HG02840 (cell line): ENCODE data around the gene MYH9.
"Not testable (repeated sequence)": the region's sequence is repeated elsewhere in the genome, so short reads cannot be mapped to it uniquely, and the experiment has no call there.

ENCODE experiments used
- ATAC-seq: cut with Tn5 transposase; IDR thresholded peaks from one replicate; pipeline ENCODE4 v1.9.1; 2021; ENCODE audit warnings: mild to moderate bottlenecking, moderate library complexity, moderate number of reproducible peaks; ENCODE audit not compliant: unreplicated experiment, low FRiP score

The MYH9 gene

GRCh38 chr22:36282328-36282831 lies 105.4 kb downstream of the MYH9 start:
- no peak for ATAC-seq

GRCh38 chr22:36281781-36282327 lies 105.9 kb downstream of the MYH9 start:
- no peak for ATAC-seq

GRCh38 chr22:36280379-36280778 lies 107.4 kb downstream of the MYH9 start:
- ATAC-seq, result no peak

- no peak for ATAC-seq
Measured at GRCh38 chr22:36279219-36279666, 108.5 kb downstream of the MYH9 start.

GRCh38 chr22:36277482-36278291 lies 110.1 kb downstream of the MYH9 start:
- ATAC-seq, result no peak

GRCh38 chr22:36274531-36274930 lies 113.2 kb downstream of the MYH9 start:
- no peak for ATAC-seq

- ATAC-seq, result not testable (repeated sequence)
Measured at GRCh38 chr22:36271951-36272350, 115.8 kb downstream of the MYH9 start.

GRCh38 chr22:36271231-36271630 lies 116.5 kb downstream of the MYH9 start:
- not testable (repeated sequence) for ATAC-seq

GRCh38 chr22:36267896-36268485 lies 119.8 kb downstream of the MYH9 start:
- no peak for ATAC-seq

- no peak for ATAC-seq
Measured at GRCh38 chr22:36267058-36267457, 120.7 kb downstream of the MYH9 start.

GRCh38 chr22:36263886-36264664 lies 123.7 kb downstream of the MYH9 start:
- not testable (repeated sequence) for ATAC-seq

- not testable (repeated sequence) for ATAC-seq
Measured at GRCh38 chr22:36263216-36263673, 124.5 kb downstream of the MYH9 start.

GRCh38 chr22:36262307-36262706 lies 125.5 kb downstream of the MYH9 start:
- not testable (repeated sequence) for ATAC-seq

- not testable (repeated sequence) for ATAC-seq
Measured at GRCh38 chr22:36261675-36262074, 126.1 kb downstream of the MYH9 start.

- ATAC-seq, result no peak
Measured at GRCh38 chr22:36259615-36260300, 128.0 kb downstream of the MYH9 start.

- no peak for ATAC-seq
Measured at GRCh38 chr22:36258701-36259614, 128.8 kb downstream of the MYH9 start.

- no peak for ATAC-seq
Measured at GRCh38 chr22:36257948-36258670, 129.7 kb downstream of the MYH9 start.

- ATAC-seq, result no peak
Measured at GRCh38 chr22:36257308-36257707, 130.5 kb downstream of the MYH9 start.
